NCI-H1092 treated with DMSO at 0.1 percent for 48 hours (cell line): Measurements from ENCODE around the gene SLC9A9.
"Not testable (repeated sequence)": the region's sequence is repeated elsewhere in the genome, so short reads cannot be mapped to it uniquely, and the experiment has no call there.

Experiments
- DNase-seq: peaks from one replicate; lab custom pipeline; 2025; lab: John Stamatoyannopoulos, UW

The SLC9A9 gene

DNA sequence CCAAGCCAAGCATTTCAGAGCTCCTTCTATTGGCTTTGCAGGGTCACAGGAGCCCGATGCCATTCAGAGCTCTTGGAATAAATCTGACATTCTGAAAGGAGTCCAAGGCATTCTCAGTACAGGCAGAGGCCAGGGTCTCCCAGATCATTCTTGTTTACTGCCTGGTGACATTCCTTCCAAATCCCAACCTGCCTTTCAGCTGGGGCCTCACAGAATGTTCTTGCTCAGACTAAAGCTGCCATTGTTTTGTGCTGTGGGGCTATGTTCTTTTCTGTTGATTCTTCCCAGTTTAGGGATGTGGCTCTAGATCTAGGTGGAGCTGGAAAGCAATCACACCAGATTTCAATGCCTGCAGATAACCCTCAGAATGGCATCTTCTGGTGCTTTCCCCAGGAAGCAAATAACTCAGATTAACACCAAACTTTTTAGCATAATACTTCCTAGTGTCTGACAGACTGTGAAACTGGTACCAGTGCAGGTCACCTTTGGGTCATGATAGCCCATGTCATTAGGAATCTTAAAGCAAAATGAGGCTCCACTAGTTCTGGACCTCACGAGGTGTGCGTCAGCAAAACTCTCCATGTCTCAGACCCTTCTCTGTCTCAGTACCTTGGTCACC is 561.8 kb downstream of the SLC9A9 start:
- no peak for DNase-seq

DNA sequence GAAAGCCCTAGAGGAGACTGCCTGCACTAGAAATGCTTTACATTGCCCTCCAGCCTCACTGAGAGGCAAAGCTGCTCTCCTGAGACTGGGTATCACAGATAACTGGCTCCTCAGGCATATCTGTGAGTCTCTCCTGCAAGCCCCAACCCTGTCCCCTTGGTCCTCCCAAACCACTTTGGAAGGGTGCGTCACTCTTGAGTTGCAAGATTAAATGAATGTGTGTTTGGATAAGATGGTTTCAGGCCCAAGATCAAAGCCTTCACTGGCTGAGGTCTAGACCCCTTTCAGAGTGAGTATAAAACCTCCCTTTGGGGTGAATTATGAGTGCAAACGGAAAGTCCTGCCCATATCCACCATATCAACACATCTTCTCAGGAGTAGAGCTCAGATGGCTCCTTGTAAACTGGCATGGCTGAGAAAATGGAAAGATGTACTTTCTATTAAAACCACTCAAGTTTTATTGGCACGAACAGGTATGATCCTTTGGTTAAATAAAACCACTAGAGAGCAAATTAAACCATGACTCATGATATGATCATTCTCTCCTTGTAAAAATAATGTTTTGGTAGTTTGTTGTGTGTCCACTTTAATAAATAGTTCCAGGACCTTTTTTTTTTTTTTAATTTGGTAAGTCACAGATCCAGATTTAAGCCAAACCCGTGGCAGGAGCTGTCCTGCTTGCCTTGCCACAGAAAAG is 564.7 kb downstream of the SLC9A9 start:
- DNase-seq: no peak

DNA sequence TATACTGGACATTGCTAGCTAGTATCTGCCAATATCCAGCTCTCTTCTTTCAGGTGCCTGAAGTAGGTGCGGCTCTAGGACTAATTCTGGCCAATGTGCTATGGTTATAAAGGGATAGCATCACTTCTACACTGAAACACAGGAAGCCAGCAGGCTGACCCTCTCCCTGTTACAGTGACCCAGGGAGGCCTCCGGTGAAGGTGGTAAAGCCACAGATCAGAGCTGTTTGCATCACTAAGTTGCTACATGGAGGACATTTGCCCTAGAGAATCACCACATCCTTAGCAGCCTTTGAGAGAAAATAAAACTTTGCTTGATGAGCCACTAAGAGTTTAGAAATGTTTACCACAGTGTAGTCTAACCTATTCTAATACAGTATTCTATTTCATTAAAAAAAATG is 567.3 kb downstream of the SLC9A9 start:
- DNase-seq: no peak

DNA sequence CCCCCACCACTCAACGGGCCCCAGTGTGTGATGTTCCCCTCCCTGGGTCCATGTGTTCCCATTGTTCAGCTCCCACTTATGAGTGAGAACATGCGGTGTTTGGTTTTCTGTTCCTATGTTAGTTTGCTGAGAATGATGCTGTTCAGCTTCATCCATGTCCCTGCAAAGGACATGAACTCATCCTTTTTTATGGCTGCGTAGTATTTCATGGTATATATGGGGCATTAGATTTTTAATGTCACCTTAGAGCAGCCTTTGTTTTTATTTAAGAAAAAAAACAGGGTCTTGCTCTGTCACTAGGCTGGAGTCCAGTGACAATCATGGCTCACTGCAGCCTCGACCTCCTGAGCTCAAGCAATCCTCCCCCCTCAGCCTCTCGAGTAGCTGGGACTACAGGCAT is 568.7 kb downstream of the SLC9A9 start:
- DNase-seq: not testable (repeated sequence)

DNA sequence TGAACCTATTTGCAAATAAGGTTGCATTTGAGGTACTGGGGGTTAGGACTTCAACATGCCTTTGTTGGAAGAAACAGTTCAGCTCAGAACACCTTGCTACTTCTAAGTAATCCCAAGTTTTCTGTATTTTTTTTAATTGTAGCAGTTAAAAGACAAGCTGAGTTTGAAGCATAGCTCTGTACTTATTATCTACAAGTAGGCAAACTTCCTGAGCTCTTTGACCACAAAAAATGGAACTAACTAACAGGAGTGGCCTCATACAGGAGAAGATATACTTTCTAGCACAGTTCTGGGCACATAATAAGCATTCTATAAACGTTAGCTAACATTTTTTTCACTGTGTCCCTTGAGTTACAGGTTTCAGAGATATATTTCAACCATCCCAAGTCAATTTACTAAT is 569.5 kb downstream of the SLC9A9 start:
- no peak for DNase-seq

DNA sequence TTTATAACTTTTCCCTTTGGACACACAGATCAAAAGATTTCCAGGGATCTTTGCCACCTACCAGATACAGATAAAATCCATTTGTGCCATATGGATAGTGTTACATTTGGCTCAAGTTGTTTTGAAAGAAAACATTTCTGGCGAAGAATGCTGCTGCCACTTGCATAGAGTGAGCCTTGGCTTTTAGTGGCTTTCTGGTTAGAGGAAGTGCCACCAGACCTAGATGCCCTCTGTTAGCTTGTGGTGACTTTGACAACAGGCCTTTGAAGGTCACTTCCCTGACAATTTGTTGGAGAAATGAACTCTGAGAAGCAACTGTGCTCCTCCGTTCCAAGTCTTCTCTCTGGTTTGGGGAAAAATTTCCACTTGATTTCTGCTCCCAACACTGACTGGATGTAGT is 570.7 kb downstream of the SLC9A9 start:
- no peak for DNase-seq

DNA sequence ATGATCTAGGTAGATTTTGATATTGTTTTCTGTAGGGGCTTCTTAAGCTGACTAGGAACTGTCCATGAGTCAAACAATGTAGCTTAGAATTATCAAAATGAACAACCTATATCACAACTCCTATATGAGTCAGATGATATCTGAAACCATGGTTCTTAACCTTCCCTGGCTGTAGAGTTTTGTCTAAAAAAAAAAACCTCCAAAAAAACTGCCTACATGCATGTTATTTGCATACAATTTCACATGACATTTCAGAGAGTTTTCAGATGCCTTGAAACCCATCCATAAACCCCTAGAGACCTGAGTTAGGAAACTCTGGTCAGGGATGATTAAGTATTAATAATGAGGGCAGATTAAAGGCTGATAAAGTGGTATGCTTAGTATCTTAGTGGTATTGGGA is 571.7 kb downstream of the SLC9A9 start:
- no peak for DNase-seq

DNA sequence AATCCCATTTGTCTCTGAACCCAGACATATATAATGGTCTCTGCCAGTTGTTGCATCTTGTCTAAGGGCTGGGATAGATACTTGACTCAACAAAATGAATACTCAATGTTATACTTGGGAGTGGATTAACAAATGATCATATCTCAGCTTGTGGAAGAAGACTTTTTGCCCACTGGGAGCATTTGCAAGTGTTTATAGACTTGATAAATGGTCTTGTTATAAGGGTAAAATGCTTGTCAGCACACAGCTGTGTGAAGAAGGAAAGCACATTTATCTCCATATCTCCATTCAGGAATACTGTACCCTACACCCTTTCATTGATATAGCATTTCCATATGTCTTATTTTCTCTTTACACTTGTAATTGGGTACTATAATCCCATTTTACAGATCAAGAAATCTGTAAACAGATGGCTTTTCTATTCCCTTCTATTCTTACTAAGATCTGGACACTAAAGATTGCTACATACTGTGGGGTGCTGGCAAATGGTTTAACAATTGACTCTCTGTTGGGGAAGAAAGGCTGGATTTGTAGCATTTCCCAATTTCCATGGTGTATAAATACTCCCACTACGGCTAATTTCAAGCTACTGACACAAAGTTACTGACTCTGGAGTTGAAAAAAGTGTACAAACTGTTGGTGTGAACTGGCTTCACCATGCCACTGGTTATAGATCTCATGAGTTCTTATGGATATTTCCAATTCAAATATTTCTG is 574.1 kb downstream of the SLC9A9 start:
- no peak for DNase-seq

DNA sequence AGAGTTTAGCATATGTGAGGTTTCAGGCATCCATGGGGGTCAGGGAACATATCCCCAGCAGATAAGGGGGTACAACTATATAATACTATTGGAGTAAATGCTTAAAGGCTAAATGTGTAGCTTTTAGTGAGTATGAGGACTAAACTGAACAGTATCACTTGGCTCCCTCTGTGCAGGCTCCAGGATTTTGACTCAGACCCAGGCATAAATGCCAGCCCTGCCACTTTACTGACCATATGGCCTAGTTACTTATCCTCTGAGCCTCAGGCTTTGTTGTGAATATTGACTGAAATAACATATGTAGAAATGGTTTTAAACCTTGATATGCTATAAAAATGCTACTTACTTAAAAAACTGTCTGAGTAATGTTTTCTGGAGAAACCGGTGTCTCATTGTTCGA is 577.1 kb downstream of the SLC9A9 start:
- DNase-seq: no peak

DNA sequence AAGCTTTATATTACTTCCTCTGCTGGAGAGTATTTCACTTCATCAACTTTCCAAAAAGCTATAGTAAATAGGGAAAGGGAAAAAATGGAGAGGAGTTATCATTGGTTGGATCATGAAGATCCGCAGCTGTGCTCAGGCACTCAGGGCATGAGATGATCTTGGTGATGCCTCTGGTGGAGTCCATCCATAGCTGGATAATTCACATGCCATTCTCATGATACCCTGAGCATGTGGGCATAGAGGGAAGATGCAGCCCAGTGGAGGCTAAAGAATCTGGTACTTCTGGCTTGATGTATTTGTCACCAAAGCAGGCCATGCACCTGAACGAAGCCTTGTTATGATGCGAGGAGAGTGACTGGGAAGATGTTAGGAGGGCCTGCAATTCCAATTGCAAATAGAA is 578.5 kb downstream of the SLC9A9 start:
- DNase-seq: no peak

DNA sequence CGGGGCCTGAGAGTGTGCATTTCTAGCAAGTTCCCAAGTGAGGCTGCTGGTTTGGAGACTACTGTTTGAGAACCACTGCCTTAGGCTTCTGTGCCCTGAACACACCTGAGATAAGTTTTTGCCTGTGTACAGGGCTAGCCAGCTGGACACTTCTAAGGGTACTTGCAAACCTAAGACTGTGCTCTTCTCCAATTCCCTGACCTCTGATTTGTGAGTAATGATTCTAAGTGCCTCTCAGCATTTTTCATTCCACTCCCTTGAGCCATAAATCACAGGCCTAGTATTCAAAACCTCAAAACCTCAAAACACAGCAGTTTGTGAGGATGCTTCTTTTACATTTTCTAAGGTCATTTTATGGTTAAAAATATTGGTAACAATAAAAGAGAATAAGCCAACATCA is 580.3 kb downstream of the SLC9A9 start:
- no peak for DNase-seq

DNA sequence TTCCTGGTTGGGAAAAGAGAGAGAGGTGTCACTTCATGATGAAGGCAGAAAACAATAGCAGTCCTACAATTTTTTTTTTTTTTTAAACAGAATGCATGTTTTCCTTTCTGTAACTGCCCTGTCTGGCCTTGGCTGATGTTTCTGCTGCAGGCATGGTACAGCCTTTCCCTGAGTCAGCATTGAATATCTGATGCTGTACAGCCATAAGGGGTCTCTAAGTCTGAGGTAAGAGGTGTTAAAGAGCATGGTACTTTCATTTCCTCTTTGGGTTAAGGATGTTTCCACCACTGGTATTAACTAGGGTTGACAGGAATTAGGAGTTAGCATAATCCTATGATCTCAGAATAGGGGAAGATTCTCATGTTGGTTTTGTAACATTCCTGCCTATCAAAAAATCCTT is 581.3 kb downstream of the SLC9A9 start:
- DNase-seq: no peak

DNA sequence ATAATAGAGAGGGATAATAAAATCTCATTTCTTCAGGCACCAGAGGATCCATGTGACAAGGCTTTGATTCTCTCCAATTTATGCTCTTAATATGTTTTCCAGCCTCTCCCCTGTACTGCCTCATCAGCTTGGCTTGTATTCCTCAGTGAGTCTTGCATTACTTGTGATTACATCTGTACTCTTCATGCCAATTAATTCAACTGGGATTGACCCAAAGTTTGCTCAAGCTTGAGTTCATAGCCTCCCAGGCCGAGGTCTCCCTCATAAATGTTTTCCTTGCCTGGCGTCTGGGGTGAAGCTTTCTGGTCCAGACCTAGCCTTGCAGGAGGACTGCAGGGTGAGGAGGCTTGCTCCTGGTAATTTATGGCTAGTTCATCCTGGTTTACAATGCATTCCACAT is 581.8 kb downstream of the SLC9A9 start:
- DNase-seq: no peak

DNA sequence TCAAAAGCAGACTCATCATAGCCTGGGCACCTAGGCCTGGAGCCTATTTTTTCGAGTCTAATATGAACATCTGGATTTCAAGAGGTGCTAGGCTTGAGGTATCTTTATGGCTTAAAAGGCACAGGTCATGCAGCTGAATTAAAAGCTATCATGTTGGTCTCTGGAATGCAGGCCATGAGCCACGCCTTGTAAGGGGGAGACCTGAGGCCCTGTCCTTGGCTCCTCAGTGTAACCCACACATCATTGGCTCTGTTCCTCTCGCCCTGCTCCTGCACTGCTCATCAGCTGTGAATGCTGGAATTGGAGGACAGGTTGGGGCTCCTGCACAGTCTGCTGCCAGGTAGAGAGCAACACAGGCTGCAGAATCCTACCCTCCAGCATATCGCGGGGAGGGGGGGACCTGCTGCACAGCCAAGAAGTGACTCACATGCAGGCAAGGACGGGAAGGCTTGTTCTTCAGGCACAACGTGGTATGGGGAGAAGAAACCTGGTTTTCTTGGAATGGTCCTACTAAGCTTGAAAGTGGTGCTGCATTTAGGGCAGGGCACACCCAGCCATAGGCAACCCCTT is 582.7 kb downstream of the SLC9A9 start:
- DNase-seq: no peak

DNA sequence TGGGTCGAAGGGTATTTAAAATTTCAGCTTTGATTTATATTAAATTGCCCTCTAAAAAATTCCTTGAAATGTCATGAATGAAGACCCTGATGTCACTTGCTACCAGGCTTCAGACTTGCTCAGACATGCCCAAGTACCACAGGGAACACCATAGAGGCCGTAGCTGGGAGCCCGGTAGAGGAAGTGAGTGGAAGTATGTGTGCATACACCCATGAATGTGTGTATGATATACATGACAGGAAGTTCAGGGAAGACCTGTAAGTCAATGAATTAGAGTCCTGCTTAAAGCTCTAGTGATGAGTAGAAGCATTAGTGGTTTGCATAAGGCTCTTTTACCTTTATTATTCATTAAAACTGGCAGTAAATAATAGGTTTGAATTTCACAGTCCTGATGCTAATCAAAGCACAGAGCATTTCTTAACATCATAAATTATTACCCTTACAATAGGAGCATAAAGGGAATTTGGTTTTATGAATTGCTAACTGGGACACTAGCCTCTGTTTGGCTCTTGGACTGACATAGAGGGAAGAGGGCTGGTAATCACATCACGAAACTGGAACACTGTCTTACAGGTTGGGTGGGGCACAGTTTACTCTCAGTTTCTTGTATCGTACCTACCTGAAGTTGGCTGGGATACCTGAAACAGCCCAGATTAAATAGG is 584.3 kb downstream of the SLC9A9 start:
- no peak for DNase-seq

DNA sequence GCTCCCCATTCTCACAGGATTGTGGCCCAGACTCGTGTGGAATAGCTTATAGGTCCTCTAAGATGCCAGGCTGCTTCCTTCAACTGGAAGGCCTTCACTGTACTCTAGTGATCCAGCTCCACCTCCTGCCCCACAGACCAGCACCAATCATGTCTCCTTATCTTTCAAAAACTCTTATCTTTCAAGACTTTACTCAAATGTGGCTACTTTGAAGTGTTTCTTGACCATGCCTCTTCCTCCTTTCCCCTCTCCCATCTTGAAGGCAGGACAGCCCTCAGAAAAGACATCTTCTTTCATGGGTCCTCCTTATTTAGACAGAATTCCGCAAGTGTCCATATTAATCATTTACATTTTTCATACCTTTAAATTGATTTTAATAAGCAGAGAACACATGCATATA is 586.4 kb downstream of the SLC9A9 start:
- no peak for DNase-seq

DNA sequence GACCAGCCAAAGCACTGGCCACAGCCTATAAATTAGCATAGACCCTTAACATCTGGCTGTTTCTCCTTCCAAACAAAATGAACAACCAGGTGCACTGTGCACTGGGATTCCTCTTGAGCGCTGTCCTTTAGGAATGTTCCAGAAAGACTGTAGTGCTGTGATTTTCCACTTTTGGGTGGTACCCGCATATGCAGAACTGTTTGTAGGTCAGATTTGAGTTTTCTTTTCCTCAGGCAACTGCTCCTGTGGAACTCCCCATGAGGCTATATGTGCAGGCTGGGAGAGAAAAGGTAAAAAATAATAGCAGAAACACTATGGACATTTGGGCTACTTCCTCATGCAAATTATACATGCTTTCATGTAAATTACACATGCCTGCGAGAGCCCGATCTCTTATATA is 589.6 kb downstream of the SLC9A9 start:
- no peak for DNase-seq

DNA sequence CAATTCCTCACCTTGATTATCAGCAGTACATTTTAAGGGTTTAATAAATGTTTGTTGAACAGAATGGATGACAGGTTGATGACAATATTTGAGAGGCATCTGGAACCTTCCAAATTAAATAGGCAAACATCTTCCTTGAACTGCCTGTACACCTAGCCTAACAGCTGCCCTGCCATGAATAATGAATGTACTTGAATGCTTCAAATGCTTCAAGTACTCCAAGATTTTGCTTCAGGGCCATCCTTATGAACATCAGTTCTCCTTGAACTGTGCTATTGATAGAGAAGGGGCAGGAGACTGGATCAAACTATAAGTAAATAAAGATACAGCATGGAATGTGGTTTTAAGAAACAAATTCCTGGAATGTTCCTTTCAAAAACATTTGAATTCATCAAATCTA is 591.9 kb downstream of the SLC9A9 start:
- DNase-seq: no peak

DNA sequence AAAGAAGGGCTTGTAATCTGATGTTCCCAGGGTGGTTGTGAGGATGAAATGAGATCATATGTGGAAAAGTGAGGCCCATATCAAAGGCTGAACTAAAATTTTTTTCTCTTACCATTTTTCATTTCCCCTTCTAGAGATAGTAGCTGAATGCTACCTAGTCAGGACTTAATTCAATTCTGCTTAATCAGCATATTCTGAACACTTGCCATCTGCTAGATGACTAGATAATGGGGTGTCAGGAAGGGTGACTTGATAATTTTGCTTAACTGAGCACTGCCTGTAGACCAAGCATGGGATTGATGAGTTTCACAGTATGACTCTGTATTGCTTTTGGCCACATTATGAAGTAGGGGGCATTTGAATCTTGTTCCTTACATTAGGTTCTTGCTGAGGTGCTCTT is 592.5 kb downstream of the SLC9A9 start:
- no peak for DNase-seq

DNA sequence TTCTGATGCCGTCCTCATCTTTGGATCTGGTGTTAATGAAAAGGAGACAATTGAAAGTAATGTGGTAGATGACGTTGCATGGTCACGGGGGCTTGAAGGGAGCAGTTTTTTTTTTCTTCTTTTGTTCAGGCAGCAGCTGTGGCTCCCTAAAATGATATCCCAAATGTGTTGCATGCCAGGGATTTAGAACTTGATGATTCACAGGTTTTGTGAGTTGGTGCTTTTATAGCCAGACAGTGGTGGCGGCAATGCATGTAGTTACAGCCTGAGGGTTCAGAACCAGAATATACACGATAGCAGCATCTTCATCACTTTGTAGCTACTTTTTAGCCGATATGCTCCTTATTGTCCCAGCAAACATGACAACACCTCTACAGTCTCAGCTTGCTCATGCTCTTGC is 595.3 kb downstream of the SLC9A9 start:
- no peak for DNase-seq

DNA sequence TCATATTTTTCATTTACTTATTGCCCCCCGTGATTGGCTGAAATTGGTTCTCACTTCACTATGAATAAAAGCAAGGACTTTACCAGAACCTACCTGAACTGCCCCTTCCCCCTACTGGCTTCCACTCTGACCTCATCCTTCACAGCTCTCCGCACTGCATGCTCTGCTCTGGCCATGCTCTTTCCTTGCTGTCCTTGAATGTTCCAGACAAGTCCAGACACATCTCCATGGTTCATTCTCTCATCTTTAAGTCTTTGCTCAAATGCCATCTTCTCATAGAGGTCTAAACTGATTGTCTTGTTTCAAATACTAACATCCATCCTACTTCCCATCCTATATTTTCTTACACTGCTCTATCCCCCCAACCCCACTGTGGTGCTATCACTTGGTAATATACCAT is 599.3 kb downstream of the SLC9A9 start:
- no peak for DNase-seq

DNA sequence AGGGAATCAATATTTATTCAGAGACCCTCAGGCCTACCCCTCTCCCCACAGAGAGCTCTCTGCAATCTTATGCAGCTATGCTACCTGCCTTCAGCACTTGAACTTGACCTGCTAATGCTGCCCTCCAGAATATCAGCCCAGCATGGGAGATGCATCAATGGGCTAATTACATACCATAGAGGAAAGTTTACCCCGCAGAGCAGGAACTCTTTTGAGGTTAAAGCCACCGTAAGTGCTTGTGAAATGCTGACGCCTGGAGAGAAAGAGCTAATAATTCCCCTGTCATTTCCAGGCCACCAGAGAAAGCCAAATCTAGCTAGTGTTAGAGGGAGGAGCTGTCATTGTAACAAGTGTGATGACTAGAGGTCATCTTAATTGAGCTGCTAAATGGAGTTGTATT is 601.2 kb downstream of the SLC9A9 start:
- DNase-seq: no peak

DNA sequence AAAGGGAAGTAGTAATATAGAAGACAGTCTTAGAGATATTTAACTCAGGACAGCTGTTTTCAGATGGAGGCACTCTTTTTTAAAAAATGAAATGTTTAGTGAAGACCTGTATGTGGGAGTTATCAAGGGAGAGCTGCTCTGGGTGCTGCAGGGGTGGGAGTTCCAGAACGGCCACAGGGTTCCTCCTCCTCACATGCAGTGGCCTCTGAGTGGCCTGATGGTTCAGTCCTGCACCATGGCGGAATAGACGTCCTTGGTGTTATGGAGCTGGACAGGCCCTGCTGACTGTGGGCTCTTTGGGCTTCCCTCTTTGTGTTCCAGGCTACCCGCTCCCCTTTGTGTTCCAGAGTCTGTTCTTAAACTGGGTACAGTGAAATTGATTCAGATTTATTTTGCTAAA is 602.6 kb downstream of the SLC9A9 start:
- no peak for DNase-seq
